ENCODE measurements around the gene ADAMTS10. TPM values are rescaled to one million over a fixed set of nuclear protein-coding genes. Genes with fewer than 3 reads are reported as not detected.

The ADAMTS10 gene
- total RNA-seq, 1 donor from 2014 or later: 66.3 TPM

DNA sequence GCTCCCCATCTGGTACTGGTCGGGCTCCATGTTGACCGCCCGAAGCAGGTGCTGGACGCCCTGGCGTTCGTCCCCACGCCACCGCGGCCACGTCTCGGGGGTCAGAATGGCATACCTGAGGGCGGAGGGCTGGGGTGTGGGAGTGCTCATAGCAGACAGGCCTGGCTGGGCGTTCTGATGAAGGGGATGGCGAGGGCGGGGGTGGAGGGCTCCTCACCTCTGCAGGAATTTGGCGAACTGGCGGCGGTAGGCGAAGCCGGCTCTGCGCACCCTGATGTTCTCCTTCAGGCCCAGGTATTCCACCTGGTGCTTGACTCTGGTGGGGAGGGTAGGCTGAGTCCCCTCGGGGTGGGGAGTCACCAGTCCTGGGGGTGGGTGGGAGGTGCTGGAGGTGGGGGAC lies 74.2 kb downstream of the ADAMTS10 start:
- Histone ChIP-seq H3K4me1 (no peaks in the 10 kb centered on the region), H3K4me3 (no peak overlapping the region), H3K9me3 (no peaks in the 10 kb centered on the region), H3K27ac (no peak overlapping the region), H3K27me3 (no peaks in the 10 kb centered on the region), H3K36me3 (peaks cover 0 to 9% of the 10 kb centered on the region in 2 donors)
- no peak for DNase-seq (ENCODE audit: extremely low spot score in 2 of 2)
- intact Hi-C loops (cut with DNase I): no loop called here
- TF ChIP-seq POLR2AphosphoS5 (IDR thresholded peaks at IDR 0.05; ENCODE audit: insufficient read depth in 1 of 2, low read depth in 1 of 2) (no peak), POLR2A (IDR thresholded peaks at IDR 0.05) (no peak)
- TF ChIP-seq, protein P1, sequence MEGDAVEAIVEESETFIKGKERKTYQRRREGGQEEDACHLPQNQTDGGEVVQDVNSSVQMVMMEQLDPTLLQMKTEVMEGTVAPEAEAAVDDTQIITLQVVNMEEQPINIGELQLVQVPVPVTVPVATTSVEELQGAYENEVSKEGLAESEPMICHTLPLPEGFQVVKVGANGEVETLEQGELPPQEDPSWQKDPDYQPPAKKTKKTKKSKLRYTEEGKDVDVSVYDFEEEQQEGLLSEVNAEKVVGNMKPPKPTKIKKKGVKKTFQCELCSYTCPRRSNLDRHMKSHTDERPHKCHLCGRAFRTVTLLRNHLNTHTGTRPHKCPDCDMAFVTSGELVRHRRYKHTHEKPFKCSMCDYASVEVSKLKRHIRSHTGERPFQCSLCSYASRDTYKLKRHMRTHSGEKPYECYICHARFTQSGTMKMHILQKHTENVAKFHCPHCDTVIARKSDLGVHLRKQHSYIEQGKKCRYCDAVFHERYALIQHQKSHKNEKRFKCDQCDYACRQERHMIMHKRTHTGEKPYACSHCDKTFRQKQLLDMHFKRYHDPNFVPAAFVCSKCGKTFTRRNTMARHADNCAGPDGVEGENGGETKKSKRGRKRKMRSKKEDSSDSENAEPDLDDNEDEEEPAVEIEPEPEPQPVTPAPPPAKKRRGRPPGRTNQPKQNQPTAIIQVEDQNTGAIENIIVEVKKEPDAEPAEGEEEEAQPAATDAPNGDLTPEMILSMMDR (IDR thresholded peaks at IDR 0.05): no peak

- Histone ChIP-seq H3K9me3 (no peaks in the 10 kb centered on the region), H3K4me1 (peaks cover 3% of the 10 kb centered on the region), H3K27me3 (no peaks in the 10 kb centered on the region), H3K4me3 (no peak overlapping the region), H3K36me3 (no peaks in the 10 kb centered on the region), H3K27ac (no peak overlapping the region)
- TF ChIP-seq, protein P1 (IDR thresholded peaks at IDR 0.05): no peak
- TF ChIP-seq POLR2A (IDR thresholded peaks at IDR 0.05): no peak
- TF ChIP-seq POLR2AphosphoS5 (IDR thresholded peaks at IDR 0.05; ENCODE audit: insufficient read depth in 1 of 2, low read depth in 1 of 2): no peak
- no peak for DNase-seq (ENCODE audit: extremely low spot score in 2 of 2)
- intact Hi-C loops (cut with DNase I): no loop called here
Observed at GRCh38 chr19:8532225-8532624, 78.3 kb downstream of the ADAMTS10 start.

GRCh38 chr19:8531470-8531869 lies 79.0 kb downstream of the ADAMTS10 start:
- TF ChIP-seq POLR2A (IDR thresholded peaks at IDR 0.05) (no peak), POLR2AphosphoS5 (IDR thresholded peaks at IDR 0.05; ENCODE audit: insufficient read depth in 1 of 2, low read depth in 1 of 2) (no peak)
- TF ChIP-seq, protein P1 (IDR thresholded peaks at IDR 0.05): no peak
- no peak overlapping the region for H3K4me3 ChIP-seq
- no peaks in the 10 kb centered on the region for H3K9me3 ChIP-seq
- intact Hi-C loops (cut with DNase I): no loop called here
- DNase-seq (ENCODE audit: extremely low spot score in 2 of 2): no peak
- no peaks in the 10 kb centered on the region for H3K36me3 ChIP-seq
- H3K27me3 ChIP-seq: no peaks in the 10 kb centered on the region
- no peak overlapping the region for H3K27ac ChIP-seq
- peaks cover 10% of the 10 kb centered on the region for H3K4me1 ChIP-seq

Other genes with a start within 250 kb of the ADAMTS10 start
- gene ANGPTL4, start 246.6 kb downstream of the ADAMTS10 start, total RNA-seq: 92.8 TPM
- gene RAB11B, start 220.4 kb downstream of the ADAMTS10 start, total RNA-seq: 88.1 TPM
- 146 TPM for gene MARCHF2, start 197.4 kb downstream of the ADAMTS10 start, total RNA-seq
- 140 TPM for gene HNRNPM, start 165.7 kb downstream of the ADAMTS10 start, total RNA-seq
- gene PRAM1, start 108.1 kb downstream of the ADAMTS10 start, total RNA-seq: 0.49 TPM
- 27.5 TPM for gene ZNF414, start 96.5 kb downstream of the ADAMTS10 start, total RNA-seq
- 20.4 TPM for gene MYO1F, start 33.3 kb downstream of the ADAMTS10 start, total RNA-seq
- not detected for gene NFILZ, start 19.9 kb upstream of the ADAMTS10 start, total RNA-seq
- gene ACTL9, start 88.1 kb upstream of the ADAMTS10 start, total RNA-seq: not detected
- gene OR2Z1, start 110.9 kb upstream of the ADAMTS10 start, total RNA-seq: not detected
- 23.8 TPM for gene ZNF558, start 221.6 kb upstream of the ADAMTS10 start, total RNA-seq
- gene MBD3L1, start 221.7 kb upstream of the ADAMTS10 start, total RNA-seq: not detected

Data from vagina (tissue), 2 donors.